ENCODE data around the gene DNAJA3. TPM values are rescaled to one million over a fixed set of nuclear protein-coding genes. Genes with fewer than 3 reads are reported as not detected.

The DNAJA3 gene
- total and polyA plus RNA-seq, 12 donors = 29.0 to 76.7 (median 71.4) TPM

DNA sequence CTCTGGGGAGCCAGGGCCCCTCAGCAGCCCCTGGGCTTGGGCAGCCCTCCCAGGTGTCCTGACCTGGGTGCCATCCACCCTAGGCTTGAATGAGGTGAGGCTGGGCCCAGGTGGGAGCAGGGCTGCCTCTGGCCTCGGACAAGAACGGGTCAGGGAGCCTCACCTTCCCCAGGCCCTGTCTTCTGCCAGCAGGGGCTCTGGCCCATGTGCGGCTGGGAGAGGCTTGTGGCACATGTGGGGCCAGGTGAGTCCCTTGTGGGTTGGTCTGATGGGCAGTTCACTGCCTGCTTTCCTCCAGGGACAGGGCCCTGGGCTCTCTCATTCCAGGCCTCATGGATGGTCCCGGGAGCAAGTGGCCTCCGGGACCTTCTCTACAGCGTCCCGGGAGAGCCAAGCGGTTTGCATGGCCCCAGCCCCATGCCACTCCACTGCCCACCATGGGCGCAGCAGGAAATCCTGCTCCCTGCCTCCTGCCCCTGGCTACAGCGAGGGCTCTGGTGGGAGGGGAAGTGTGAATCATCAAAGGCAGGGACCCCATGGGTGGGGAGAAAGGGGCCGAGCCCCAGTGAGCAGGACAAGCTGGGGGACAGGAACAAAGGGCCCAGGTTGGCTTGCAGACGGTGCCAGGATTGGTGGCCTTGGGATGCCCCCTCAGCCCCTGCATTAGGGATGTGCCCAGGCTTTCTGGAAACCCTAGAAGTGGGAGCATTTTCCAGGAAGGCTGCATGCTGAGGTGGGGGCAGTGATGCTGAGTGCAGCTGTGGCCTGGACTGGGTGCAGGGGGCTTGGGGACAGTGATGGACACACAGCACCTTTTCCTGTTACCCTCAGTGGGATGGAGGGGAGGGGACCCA lies 41.9 kb upstream of the DNAJA3 start:
- intact Hi-C loops (cut with DNase I) = no loop called here
- TF ChIP-seq, protein P1, sequence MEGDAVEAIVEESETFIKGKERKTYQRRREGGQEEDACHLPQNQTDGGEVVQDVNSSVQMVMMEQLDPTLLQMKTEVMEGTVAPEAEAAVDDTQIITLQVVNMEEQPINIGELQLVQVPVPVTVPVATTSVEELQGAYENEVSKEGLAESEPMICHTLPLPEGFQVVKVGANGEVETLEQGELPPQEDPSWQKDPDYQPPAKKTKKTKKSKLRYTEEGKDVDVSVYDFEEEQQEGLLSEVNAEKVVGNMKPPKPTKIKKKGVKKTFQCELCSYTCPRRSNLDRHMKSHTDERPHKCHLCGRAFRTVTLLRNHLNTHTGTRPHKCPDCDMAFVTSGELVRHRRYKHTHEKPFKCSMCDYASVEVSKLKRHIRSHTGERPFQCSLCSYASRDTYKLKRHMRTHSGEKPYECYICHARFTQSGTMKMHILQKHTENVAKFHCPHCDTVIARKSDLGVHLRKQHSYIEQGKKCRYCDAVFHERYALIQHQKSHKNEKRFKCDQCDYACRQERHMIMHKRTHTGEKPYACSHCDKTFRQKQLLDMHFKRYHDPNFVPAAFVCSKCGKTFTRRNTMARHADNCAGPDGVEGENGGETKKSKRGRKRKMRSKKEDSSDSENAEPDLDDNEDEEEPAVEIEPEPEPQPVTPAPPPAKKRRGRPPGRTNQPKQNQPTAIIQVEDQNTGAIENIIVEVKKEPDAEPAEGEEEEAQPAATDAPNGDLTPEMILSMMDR (IDR thresholded peaks at IDR 0.05) = no peak
- no peaks in the 10 kb centered on the region for H3K27me3 ChIP-seq
- no peak overlapping the region for H3K4me3 ChIP-seq
- ATAC-seq = no peak
- no peak for DNase-seq
- H3K27ac ChIP-seq = peak overlapping the region in 2 of 10 donors; percentile 36 to 62
- H3K36me3 ChIP-seq = peaks cover 0 to 93% (median 16%) of the 10 kb centered on the region in 9 donors
- H3K4me1 ChIP-seq = peaks cover 0 to 69% (median 19%) of the 10 kb centered on the region in 9 donors
- no peaks in the 10 kb centered on the region for H3K9me3 ChIP-seq
- 88 to 90% methylated on average over 12 of the region's 12 CpGs for WGBS, 2 donors

DNA sequence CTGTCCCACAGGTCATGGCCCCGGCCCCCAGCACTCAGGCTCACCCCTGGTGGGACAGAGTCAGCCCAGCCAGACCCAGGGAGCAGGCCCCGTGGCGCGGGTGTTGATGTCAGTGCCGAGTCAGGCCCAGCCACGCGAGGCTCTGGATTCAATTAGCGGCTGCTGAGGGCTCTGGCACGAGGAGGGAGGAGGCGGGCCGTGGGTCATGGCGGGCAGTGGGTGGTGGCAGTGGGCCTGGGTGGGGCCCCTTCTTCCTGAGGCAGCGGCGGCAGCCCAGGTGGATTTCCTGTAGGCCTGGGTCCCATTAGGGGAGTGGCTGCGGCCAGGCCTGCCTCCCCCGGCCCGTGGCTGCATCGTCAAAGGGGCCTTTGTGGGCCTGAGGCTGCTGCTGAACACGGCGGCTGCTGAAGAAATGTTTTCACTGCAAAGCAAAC lies 41.1 kb upstream of the DNAJA3 start:
- DNase-seq (no peak), ATAC-seq (no peak)
- H3K9me3 ChIP-seq = no peaks in the 10 kb centered on the region
- H3K27me3 ChIP-seq = no peaks in the 10 kb centered on the region
- WGBS, 2 donors = 68 to 70% methylated on average over 20 of the region's 20 CpGs
- peaks cover 0 to 94% (median 16%) of the 10 kb centered on the region in 9 donors for H3K36me3 ChIP-seq
- TF ChIP-seq, protein P1 (IDR thresholded peaks at IDR 0.05) = no peak
- intact Hi-C loops (cut with DNase I) = no loop called here
- H3K4me1 ChIP-seq = peaks cover 0 to 72% (median 25%) of the 10 kb centered on the region in 9 donors
- H3K4me3 ChIP-seq = no peak overlapping the region
- H3K27ac ChIP-seq = peak overlapping the region in 4 of 10 donors; percentile 15 to 30 (median 26)

DNA sequence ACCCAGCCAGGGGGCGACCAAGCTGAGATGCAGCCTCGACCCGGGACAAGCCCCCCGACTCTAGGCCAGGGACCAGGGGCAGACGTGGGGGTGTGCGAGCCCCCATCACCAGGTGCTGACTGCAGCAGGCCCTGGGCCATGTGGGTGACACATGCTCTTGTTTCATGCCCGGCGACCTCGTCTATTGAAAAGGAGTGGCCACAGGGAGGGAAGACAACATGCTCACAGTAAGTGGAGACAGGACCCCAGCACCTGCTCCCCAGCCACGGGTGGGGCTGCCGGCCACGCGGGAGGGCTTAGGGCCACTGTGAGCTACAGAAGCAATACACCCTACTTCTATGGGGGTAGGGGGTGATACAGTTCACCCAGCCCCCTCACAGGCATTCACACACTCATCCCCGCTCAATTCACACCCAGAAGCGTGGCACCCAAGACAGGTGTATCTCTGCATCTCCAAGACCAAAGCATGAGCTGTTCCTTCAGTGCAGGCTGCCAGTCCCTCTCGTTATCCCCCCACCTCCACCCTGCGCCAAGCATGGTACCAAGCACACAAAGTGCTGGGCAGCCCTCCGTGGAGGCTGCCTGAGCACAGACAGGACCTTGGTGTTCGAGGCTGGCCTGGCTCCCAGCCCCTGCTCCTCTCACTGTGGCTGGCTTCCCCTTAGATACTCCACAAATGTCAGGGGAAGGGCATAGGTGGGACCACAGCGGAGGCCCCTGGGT lies 40.4 kb upstream of the DNAJA3 start:
- peaks cover 0 to 100% (median 16%) of the 10 kb centered on the region in 9 donors for H3K36me3 ChIP-seq

More for the DNA sequence above, 40.4 kb upstream of the DNAJA3 start:
- no peaks in the 10 kb centered on the region for H3K9me3 ChIP-seq
- intact Hi-C loops (cut with DNase I) = no loop called here
- DNase-seq = no peak
- no peak overlapping the region for H3K4me3 ChIP-seq
- no peaks in the 10 kb centered on the region for H3K27me3 ChIP-seq
- peak overlapping the region in 6 of 10 donors; percentile 15 to 74 (median 36) for H3K27ac ChIP-seq
- ATAC-seq = no peak
- TF ChIP-seq, protein P1 (IDR thresholded peaks at IDR 0.05) = no peak
- 85% methylated on average over 20 of the region's 20 CpGs for WGBS, 2 donors
- peaks cover 0 to 75% (median 25%) of the 10 kb centered on the region in 9 donors for H3K4me1 ChIP-seq

Data from heart right ventricle (tissue), 16 donors.